ENCODE results near the gene LTC4S. TPM values are rescaled to one million over a fixed set of nuclear protein-coding genes. Genes with fewer than 3 reads are reported as not detected.

LTC4S gene, protein sequence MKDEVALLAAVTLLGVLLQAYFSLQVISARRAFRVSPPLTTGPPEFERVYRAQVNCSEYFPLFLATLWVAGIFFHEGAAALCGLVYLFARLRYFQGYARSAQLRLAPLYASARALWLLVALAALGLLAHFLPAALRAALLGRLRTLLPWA
- total RNA-seq (2022; extraction: Qiagen RNA extraction; ENCODE audit: low read depth), result 0.63 TPM in 1 of 5 replicates, not detected in the others

DNA sequence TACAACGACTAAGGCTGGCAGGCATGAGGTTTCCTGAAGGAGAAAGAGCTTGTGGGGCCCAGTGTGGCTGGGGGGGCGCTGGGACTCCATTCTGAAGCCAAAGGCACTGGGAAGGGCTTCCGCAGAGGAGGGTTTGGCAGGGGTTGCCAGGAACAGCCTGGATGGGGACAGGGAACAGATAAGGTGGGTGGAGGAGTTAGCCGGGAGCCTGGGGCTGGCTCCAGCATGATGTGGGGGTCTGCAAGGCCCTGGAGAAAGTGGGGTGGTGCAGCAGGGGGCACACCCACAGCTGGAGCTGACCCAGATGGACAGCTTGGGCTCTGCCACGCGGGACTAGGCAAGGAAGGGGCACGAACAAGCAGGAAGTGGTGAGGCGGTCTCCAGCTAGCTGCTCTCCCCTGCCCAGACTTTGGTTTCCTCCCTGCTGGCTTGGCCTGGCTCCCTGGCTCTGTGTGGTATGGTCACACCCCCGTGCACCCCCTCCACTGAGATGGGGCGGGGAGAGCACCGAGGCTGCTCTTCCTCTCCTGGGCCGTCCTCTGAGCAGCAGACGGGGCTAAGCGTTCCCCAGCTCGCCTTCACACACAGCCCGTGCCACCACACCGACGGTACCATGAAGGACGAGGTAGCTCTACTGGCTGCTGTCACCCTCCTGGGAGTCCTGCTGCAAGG lies at the start of gene LTC4S:
TSS of gene LTC4S (plus strand) at position 519 of the 672 bp plus-strand sequence. CDS start at position 614, 95 bp downstream.

DNA sequence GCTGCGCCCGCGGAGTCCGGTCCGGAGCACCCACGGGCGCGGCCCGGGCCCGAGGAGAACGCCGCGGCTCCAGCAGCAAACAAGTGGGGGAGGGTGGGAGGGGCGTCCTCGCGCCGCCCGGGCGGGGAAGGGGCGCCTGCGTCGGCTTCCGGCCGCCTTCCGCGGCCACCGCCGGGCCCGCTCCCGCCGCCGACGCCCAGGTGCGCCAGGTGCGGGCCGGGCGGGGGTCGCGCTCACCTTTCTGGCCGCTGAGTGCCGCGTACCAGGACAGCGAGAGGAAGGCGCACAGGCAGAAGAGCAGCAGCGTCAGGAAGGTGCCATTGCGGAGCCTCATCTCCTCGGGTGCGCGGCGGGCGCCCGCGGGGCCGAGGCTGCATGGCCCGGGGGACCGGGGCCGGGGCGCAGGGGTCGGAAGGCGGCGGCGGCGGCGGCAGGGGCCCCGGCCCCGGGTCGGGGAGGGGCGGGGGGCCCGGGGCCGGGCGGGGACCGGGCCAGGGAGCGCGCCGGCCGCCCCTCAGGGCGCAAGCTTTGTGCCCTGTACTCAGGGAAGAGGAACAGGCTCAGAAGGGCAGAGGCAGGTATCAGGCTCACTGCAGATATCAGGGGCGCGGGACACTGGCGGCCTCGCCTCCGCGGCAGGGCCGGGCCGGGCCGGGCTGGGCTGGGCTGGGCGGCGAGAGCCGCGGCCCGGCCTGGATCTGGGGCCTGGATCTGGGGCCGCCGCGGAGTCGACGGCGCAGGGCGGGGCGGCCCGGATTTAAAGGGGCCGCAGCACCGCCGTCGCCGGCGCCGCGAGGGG lies 12.7 kb downstream of the LTC4S start, which contains the start of gene MGAT4B:
TSS of gene MGAT4B (minus strand) at position 617 of the 799 bp plus-strand sequence. CDS start at position 334, 283 bp downstream.

DNA sequence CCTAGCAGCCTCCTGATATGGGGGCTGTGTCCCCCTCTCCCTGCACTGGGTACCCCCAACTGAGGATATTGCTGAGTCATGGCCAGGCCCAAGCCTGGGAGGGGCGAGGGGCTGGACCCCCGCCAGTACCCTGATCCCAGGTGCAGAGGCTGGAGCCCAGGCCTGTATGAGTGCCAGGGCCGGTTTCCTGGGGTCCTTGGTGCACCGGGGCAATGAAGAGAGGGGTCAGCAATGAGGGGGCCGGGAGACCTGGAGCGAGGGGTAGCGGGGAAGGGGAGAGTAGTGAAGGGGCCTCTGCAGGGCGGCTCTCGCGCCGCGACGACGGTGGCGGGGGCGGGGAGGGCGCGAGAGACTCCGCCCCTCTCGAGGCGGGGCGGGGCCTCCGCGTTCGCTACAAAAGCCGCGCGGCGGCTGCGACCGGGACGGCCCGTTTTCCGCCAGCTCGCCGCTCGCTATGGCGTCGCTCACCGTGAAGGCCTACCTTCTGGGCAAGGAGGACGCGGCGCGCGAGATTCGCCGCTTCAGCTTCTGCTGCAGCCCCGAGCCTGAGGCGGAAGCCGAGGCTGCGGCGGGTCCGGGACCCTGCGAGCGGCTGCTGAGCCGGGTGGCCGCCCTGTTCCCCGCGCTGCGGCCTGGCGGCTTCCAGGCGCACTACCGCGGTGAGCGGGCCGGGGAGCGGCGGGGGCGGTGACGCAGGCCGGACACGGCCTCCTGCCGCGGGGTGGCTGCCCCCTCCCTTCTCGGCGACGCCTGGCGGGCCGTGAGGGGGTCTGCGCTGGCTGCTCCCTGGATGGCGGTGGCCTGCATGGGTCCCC lies 26.9 kb downstream of the LTC4S start, which contains the start of gene SQSTM1:
TSS of gene SQSTM1 (plus strand) at position 423 of the 815 bp plus-strand sequence. CDS start at position 455, 32 bp downstream.

Other genes starting within 250 kb of the LTC4S start
- 28.6 to 34.3 TPM (median 31.0 TPM) in 5 replicates for gene RUFY1, start 243.4 kb upstream of the LTC4S start, total RNA-seq (2022; extraction: Qiagen RNA extraction; ENCODE audit: low read depth)
- 492 to 619 TPM (median 511 TPM) in 5 replicates for gene HNRNPH1, start 170.3 kb upstream of the LTC4S start, total RNA-seq (2022; extraction: Qiagen RNA extraction; ENCODE audit: low read depth)
- not detected in 5 replicates for gene CBY3, start 113.0 kb upstream of the LTC4S start, total RNA-seq (2022; extraction: Qiagen RNA extraction; ENCODE audit: low read depth)
- 334 to 419 TPM (median 391 TPM) in 5 replicates for gene CANX, start 95.0 kb upstream of the LTC4S start, total RNA-seq (2022; extraction: Qiagen RNA extraction; ENCODE audit: low read depth)
- gene MAML1, start 61.2 kb upstream of the LTC4S start, total RNA-seq (2022; extraction: Qiagen RNA extraction; ENCODE audit: low read depth), result 15.0 to 24.8 TPM (median 19.3 TPM) in 5 replicates
- 183 to 244 TPM (median 236 TPM) in 5 replicates for gene MGAT4B, start 12.9 kb downstream of the LTC4S start, total RNA-seq (2022; extraction: Qiagen RNA extraction; ENCODE audit: low read depth)
- 928 to 1,201 TPM (median 1,000 TPM) in 5 replicates for gene SQSTM1, start 26.9 kb downstream of the LTC4S start, total RNA-seq (2022; extraction: Qiagen RNA extraction; ENCODE audit: low read depth)
- 13.0 to 24.5 TPM (median 20.8 TPM) in 5 replicates for gene MRNIP, start 64.8 kb downstream of the LTC4S start, total RNA-seq (2022; extraction: Qiagen RNA extraction; ENCODE audit: low read depth)
- gene TBC1D9B, start 113.9 kb downstream of the LTC4S start, total RNA-seq (2022; extraction: Qiagen RNA extraction; ENCODE audit: low read depth), result 45.7 to 69.3 TPM (median 66.3 TPM) in 5 replicates

All from A549 treated with ZK216348 at 1 μM for 4 hours (cell line).